ENCODE results near the gene ENG.

ENG gene

DNA sequence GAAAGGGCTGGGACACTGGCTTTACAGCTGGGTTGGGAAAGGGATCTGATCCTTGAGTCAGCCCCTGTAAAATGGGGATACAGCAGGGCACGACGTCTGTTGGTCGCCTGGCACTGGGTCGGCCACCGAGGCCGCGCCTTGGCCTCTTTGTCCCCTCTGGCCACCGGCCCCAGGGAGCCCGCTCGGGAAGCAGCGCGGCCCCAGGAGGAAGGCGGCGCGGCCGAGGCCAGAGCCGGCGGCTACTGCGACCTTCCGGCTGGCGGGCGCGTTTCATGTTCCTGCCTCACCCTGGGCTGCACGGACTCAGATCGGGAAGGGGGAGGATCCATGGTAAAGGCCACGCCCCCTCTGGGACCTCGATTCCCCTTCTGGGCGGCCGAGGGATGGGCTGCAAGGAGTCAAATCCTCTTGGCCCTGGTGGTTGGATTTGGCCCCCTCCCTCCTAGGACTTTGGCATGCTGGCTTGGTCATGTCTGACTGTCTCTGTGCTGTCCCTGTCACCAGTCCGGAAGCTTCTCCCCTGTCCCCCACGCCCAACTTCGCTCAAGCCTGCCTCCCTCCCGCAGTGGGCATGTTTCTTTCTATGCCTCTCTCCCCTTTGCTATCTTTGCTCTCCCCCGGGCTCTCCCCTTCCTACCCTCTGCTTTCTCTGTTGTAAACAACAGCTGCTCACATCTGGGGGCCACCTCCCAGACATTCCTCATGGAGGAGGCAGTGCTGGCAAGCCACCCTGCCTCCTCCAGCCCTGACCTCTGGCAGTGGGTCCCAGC is 26.0 kb downstream of the ENG start:
- H3K4me3 ChIP-seq (ENCODE audit: low read length): no peak overlapping the region
- H3F3A ChIP-seq (ENCODE audit: control insufficient read depth, insufficient read depth): peaks cover 4% of the 10 kb centered on the region; the same call in 1 of the 2 replicates
- peaks cover 3% of the 10 kb centered on the region; the same call in 1 of the 2 replicates for H3K4me1 ChIP-seq (ENCODE audit: control insufficient read depth, low read length)
- H3K79me2 ChIP-seq (ENCODE audit: control insufficient read depth, low read length): no peaks in the 10 kb centered on the region
- peaks cover 5% of the 10 kb centered on the region; the same call in 1 of the 2 replicates for H3K27me3 ChIP-seq (ENCODE audit: control insufficient read depth, low read length)
- no peaks in the 10 kb centered on the region for H3K9me2 ChIP-seq (replicated peaks; ENCODE audit: control insufficient read depth, low read length)
- no peak overlapping the region for H3K27ac ChIP-seq (ENCODE audit: low read depth, low read length)
- TF ChIP-seq EZH2phosphoT487 (IDR thresholded peaks at IDR 0.05; ENCODE audit: borderline replicate concordance, low read length): no peak
- H3K9me3 ChIP-seq (ENCODE audit: control insufficient read depth, insufficient read depth, low read length): no peaks in the 10 kb centered on the region
- no peak overlapping the region for H3K4me2 ChIP-seq (ENCODE audit: low read length)
- no peaks in the 10 kb centered on the region for H4K20me1 ChIP-seq (ENCODE audit: control insufficient read depth, insufficient read depth, low read depth, low read length)
- H3K36me3 ChIP-seq (ENCODE audit: control insufficient read depth, low read length): no peaks in the 10 kb centered on the region

DNA sequence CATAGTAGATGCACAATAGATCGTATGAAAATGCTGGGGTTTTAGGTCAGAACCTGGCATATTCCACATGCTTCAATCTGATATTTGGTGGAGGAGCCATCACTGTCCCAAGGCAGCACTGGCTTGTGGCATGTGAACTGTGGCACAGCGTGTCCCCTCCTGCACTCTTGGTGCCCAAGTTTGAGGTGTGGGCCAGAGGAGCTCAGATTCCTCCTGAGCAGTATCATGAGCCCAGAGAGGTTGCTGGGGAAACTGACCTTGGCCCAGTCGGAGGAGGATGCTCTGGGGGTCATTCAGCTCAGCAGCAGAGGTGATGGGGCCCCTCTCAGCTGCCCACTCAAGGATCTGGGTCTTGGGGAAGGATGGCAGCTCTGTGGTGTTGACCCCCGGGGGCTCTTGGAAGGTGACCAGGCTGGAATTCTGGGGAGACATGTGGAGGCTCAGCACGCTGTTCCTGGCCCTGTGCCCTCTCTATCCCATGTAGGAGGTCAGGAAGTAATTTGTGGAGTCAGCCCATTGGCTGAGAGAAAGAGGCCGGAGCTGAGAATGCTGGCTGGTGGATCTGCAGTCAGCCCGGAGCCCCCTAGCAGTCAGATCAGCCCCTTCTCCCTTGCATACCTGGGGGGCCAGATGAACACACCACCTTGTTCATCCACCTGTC is 28.1 kb downstream of the ENG start:
- H3K4me1 ChIP-seq (ENCODE audit: control insufficient read depth, low read length): peaks cover 3% of the 10 kb centered on the region; the same call in 1 of the 2 replicates
- H3F3A ChIP-seq (ENCODE audit: control insufficient read depth, insufficient read depth): peaks cover 13% of the 10 kb centered on the region
- H3K9me2 ChIP-seq (replicated peaks; ENCODE audit: control insufficient read depth, low read length): no peaks in the 10 kb centered on the region
- H3K4me2 ChIP-seq (ENCODE audit: low read length): no peak overlapping the region
- H3K79me2 ChIP-seq (ENCODE audit: control insufficient read depth, low read length): no peaks in the 10 kb centered on the region
- H4K20me1 ChIP-seq (ENCODE audit: control insufficient read depth, insufficient read depth, low read depth, low read length): no peaks in the 10 kb centered on the region
- no peak overlapping the region for H3K4me3 ChIP-seq (ENCODE audit: low read length)
- no peak for TF ChIP-seq EZH2phosphoT487 (IDR thresholded peaks at IDR 0.05; ENCODE audit: borderline replicate concordance, low read length)
- no peaks in the 10 kb centered on the region for H3K36me3 ChIP-seq (ENCODE audit: control insufficient read depth, low read length)
- no peaks in the 10 kb centered on the region for H3K9me3 ChIP-seq (ENCODE audit: control insufficient read depth, insufficient read depth, low read length)
- no peak overlapping the region for H3K27ac ChIP-seq (ENCODE audit: low read depth, low read length)
- H3K27me3 ChIP-seq (ENCODE audit: control insufficient read depth, low read length): peaks cover 5% of the 10 kb centered on the region; the same call in 1 of the 2 replicates

DNA sequence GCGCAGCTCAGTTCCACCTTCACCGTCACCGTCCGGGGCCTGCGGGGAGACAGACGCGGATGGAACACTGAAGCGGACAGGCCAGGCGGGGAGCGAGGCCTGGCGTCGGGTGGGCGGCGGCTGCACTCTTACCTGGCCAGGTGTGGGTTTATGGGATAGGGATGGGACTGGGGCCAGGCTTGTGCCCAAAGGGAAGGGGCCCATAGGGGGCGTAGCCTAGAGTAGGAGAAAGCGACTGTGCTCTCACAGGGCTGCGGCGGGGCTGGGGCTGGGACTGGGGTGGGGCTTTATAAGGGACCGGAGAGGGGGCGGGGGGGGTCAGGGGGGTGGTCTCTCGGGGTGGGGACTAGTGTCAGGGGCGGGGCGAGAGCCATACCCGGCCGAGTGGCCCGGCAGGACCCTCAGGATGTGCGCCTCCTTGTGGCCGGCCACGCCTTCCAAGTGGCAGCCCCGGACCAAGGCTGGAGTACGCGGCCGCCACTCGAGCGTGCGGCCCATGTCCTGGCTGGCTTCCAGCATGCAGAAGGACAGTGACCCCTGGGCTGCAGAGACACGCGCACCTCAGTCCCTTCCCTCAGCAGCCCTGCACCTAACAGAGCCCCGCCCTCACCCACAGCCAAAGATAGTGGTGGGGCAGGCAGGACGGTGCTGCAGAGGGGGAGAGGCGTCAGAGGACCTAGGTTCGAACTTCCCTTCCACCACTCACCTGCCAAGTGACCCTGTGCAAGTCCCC is 29.0 kb downstream of the ENG start:
- peaks cover 3% of the 10 kb centered on the region; the same call in 1 of the 2 replicates for H3K4me1 ChIP-seq (ENCODE audit: control insufficient read depth, low read length)
- no peaks in the 10 kb centered on the region for H3K79me2 ChIP-seq (ENCODE audit: control insufficient read depth, low read length)
- H3K36me3 ChIP-seq (ENCODE audit: control insufficient read depth, low read length): no peaks in the 10 kb centered on the region
- no peaks in the 10 kb centered on the region for H3K9me3 ChIP-seq (ENCODE audit: control insufficient read depth, insufficient read depth, low read length)
- no peaks in the 10 kb centered on the region for H3K9me2 ChIP-seq (replicated peaks; ENCODE audit: control insufficient read depth, low read length)
- H3K27ac ChIP-seq (ENCODE audit: low read depth, low read length): no peak overlapping the region
- H3K27me3 ChIP-seq (ENCODE audit: control insufficient read depth, low read length): peaks cover 5% of the 10 kb centered on the region; the same call in 1 of the 2 replicates
- H3K4me3 ChIP-seq (ENCODE audit: low read length): no peak overlapping the region
- TF ChIP-seq EZH2phosphoT487 (IDR thresholded peaks at IDR 0.05; ENCODE audit: borderline replicate concordance, low read length): no peak
- TF ChIP-seq, protein P1, sequence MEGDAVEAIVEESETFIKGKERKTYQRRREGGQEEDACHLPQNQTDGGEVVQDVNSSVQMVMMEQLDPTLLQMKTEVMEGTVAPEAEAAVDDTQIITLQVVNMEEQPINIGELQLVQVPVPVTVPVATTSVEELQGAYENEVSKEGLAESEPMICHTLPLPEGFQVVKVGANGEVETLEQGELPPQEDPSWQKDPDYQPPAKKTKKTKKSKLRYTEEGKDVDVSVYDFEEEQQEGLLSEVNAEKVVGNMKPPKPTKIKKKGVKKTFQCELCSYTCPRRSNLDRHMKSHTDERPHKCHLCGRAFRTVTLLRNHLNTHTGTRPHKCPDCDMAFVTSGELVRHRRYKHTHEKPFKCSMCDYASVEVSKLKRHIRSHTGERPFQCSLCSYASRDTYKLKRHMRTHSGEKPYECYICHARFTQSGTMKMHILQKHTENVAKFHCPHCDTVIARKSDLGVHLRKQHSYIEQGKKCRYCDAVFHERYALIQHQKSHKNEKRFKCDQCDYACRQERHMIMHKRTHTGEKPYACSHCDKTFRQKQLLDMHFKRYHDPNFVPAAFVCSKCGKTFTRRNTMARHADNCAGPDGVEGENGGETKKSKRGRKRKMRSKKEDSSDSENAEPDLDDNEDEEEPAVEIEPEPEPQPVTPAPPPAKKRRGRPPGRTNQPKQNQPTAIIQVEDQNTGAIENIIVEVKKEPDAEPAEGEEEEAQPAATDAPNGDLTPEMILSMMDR (IDR thresholded peaks at IDR 0.05; ENCODE audit: low read depth, low read length, poor library complexity, severe bottlenecking): peak; percentile 70
- H3F3A ChIP-seq (ENCODE audit: control insufficient read depth, insufficient read depth): peaks cover 13% of the 10 kb centered on the region
- no peaks in the 10 kb centered on the region for H4K20me1 ChIP-seq (ENCODE audit: control insufficient read depth, insufficient read depth, low read depth, low read length)
- H3K4me2 ChIP-seq (ENCODE audit: low read length): peak overlapping the region; percentile 24; the same call in 1 of the 2 replicates

DNA sequence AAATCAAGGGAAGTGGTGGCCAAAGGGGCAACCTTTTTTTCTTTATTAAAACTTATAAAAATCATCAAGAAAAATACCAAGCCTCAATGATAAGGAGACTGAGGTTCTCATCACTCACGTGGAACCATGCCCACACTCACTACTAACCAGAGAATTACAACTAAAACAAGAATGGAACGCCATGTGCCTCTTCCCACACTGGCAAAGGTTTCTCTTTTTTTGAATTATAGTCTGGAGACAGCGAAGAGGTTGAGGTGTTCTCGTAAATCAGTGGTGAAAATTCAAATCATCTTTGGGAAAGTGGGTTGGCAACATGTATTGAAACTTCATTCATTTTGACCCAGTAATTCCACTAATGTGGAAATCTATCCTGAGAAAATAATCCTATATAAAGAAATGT is 32.4 kb downstream of the ENG start:
- Histone ChIP-seq H3K79me2 (ENCODE audit: control insufficient read depth, low read length) (no peaks in the 10 kb centered on the region), H3K4me3 (ENCODE audit: low read length) (no peak overlapping the region), H3K27ac (ENCODE audit: low read depth, low read length) (no peak overlapping the region), H3K9me2 (replicated peaks; ENCODE audit: control insufficient read depth, low read length) (no peaks in the 10 kb centered on the region), H4K20me1 (ENCODE audit: control insufficient read depth, insufficient read depth, low read depth, low read length) (no peaks in the 10 kb centered on the region), H3K36me3 (ENCODE audit: control insufficient read depth, low read length) (no peaks in the 10 kb centered on the region; the same call in 1 of the 2 replicates), H3K27me3 (ENCODE audit: control insufficient read depth, low read length) (no peaks in the 10 kb centered on the region), H3F3A (ENCODE audit: control insufficient read depth, insufficient read depth) (peaks cover 10% of the 10 kb centered on the region), H3K9me3 (ENCODE audit: control insufficient read depth, insufficient read depth, low read length) (no peaks in the 10 kb centered on the region), H3K4me2 (ENCODE audit: low read length) (no peak overlapping the region), H3K4me1 (ENCODE audit: control insufficient read depth, low read length) (peaks cover 3% of the 10 kb centered on the region; the same call in 1 of the 2 replicates)
- TF ChIP-seq, protein P1 (IDR thresholded peaks at IDR 0.05; ENCODE audit: low read depth, low read length, poor library complexity, severe bottlenecking): no peak
- TF ChIP-seq EZH2phosphoT487 (IDR thresholded peaks at IDR 0.05; ENCODE audit: borderline replicate concordance, low read length): no peak

Data from DOHH2 (cell line).